WTC11 (cell line): ENCODE data around the gene VDAC1. TPM values are rescaled to one million over a fixed set of nuclear protein-coding genes. Genes with fewer than 3 reads are reported as not detected.

Experiments used
- ATAC-seq: fragments of 200-7000 bp; cut with Tn5 transposase; 2 replicates; pipeline ENCODE4 v1.10.0; 2021; ENCODE audit warnings: mild to moderate bottlenecking, moderate library complexity
- CTCF ChIA-PET: fragments of 300-600 bp; sonication (Branson Sonifier 250); formaldehyde crosslinking; loops from one replicate; lab custom pipeline; 2021; ENCODE audit warnings: antibody characterized with exemption; lab: Charles Lee
- POLR2A ChIA-PET: fragments of 350-600 bp; sonication (Branson Sonifier 250); formaldehyde crosslinking; loops from one replicate; lab custom pipeline; 2021; ENCODE audit warnings: antibody characterized with exemption; lab: Charles Lee
- DNase-seq: peaks from one replicate; pipeline ENCODE4 v3.0.0; 2021; ENCODE audit warnings: low spot score
- H3K27ac Mint-ChIP-seq: 2 replicates; pipeline ENCODE4 v1.8.0; 2021; ENCODE audit warnings: mixed read lengths
- H3K27me3 Mint-ChIP-seq: 2 replicates; pipeline ENCODE4 v1.8.0; 2021; ENCODE audit warnings: low read depth, mild to moderate bottlenecking, moderate library complexity, mixed read lengths
- H3K36me3 Mint-ChIP-seq: 2 replicates; pipeline ENCODE4 v1.8.0; 2021; ENCODE audit warnings: mixed read lengths
- H3K4me1 Mint-ChIP-seq: 2 replicates; pipeline ENCODE4 v1.8.0; 2022; ENCODE audit warnings: mixed read lengths
- H3K4me3 Mint-ChIP-seq: 2 replicates; pipeline ENCODE4 v1.8.0; 2021; ENCODE audit warnings: mild to moderate bottlenecking, moderate library complexity, mixed read lengths
- H3K9me3 Mint-ChIP-seq: 2 replicates; pipeline ENCODE4 v1.8.0; 2021; ENCODE audit warnings: mixed read lengths
- ELF4 ChIP-seq: sonication (generic); formaldehyde crosslinking; IDR thresholded peaks from 2 replicates; pipeline ENCODE4 v1.8.1; 2022; ENCODE audit warnings: low read depth, mild to moderate bottlenecking, moderate library complexity, missing genetic modification reagents
- FOXP1 ChIP-seq: sonication (generic); formaldehyde crosslinking; IDR thresholded peaks from 2 replicates; pipeline ENCODE4 v1.8.0; 2022; ENCODE audit warnings: missing genetic modification reagents, mild to moderate bottlenecking, moderate library complexity, borderline replicate concordance
- GABPB1 ChIP-seq: sonication (generic); formaldehyde crosslinking; IDR thresholded peaks from 2 replicates; pipeline ENCODE4 v1.8.1; 2023; ENCODE audit warnings: mild to moderate bottlenecking, missing genetic modification reagents
- HMGA2 ChIP-seq: fragments of 250-450 bp; sonication (Bioruptor Pico); IDR thresholded peaks from 2 replicates; pipeline ENCODE4 v1.4.0; 2021; ENCODE audit warnings: mild to moderate bottlenecking, moderate library complexity
- IRF2 ChIP-seq: sonication (generic); formaldehyde crosslinking; IDR thresholded peaks from 2 replicates; pipeline ENCODE4 v1.8.0; 2022; ENCODE audit warnings: low read depth, missing genetic modification reagents, borderline replicate concordance
- KAT7 ChIP-seq: sonication (generic); formaldehyde crosslinking; IDR thresholded peaks from 2 replicates; pipeline ENCODE4 v1.8.1; 2023; ENCODE audit warnings: missing genetic modification reagents, mild to moderate bottlenecking, borderline replicate concordance
- MAX ChIP-seq: sonication (generic); formaldehyde crosslinking; IDR thresholded peaks from 2 replicates; pipeline ENCODE4 v1.8.0; 2022; ENCODE audit warnings: mild to moderate bottlenecking, missing genetic modification reagents
- MLX ChIP-seq: sonication (generic); formaldehyde crosslinking; IDR thresholded peaks from 2 replicates; pipeline ENCODE4 v1.8.1; 2023; ENCODE audit warnings: mild to moderate bottlenecking, missing genetic modification reagents, moderate library complexity
- NR3C1 ChIP-seq: sonication (generic); formaldehyde crosslinking; conservative IDR thresholded peaks from 2 replicates; pipeline ENCODE4 v1.8.1; 2023; ENCODE audit warnings: low read depth, mild to moderate bottlenecking, missing genetic modification reagents
- SMAD4 ChIP-seq: sonication (generic); formaldehyde crosslinking; IDR thresholded peaks from 2 replicates; pipeline ENCODE4 v1.8.0; 2022; ENCODE audit warnings: mild to moderate bottlenecking, missing genetic modification reagents
- STAT6 ChIP-seq: sonication (generic); formaldehyde crosslinking; conservative IDR thresholded peaks from 2 replicates; pipeline ENCODE4 v1.8.1; 2023; ENCODE audit warnings: mild to moderate bottlenecking, low read depth, missing genetic modification reagents, moderate library complexity
- total RNA-seq: library from RNA; stranded (reverse); gene quantifications from 3 replicates; pipeline ENCODE4 v1.2.3, GENCODE V29; 2021
- TF ChIP-seq, protein P1 (sequence below): sonication (generic); formaldehyde crosslinking; IDR thresholded peaks from 2 replicates; pipeline ENCODE4 v1.8.0; 2023; ENCODE audit warnings: missing genetic modification reagents, mild to moderate bottlenecking, borderline replicate concordance
- TF ChIP-seq, protein P2 (sequence below): sonication (generic); formaldehyde crosslinking; IDR thresholded peaks from 2 replicates; pipeline ENCODE4 v1.8.1; 2023; ENCODE audit warnings: mild to moderate bottlenecking, missing genetic modification reagents, borderline replicate concordance

VDAC1 gene
- total RNA-seq, 1 experiment from 2014 or later: 274 TPM

GRCh38 chr5:133995883-133996563 lies 8.8 kb downstream of the VDAC1 start (continued):
- no peak for TF ChIP-seq STAT6 (CRISPR knock-in tag)
- TF ChIP-seq, protein P1, sequence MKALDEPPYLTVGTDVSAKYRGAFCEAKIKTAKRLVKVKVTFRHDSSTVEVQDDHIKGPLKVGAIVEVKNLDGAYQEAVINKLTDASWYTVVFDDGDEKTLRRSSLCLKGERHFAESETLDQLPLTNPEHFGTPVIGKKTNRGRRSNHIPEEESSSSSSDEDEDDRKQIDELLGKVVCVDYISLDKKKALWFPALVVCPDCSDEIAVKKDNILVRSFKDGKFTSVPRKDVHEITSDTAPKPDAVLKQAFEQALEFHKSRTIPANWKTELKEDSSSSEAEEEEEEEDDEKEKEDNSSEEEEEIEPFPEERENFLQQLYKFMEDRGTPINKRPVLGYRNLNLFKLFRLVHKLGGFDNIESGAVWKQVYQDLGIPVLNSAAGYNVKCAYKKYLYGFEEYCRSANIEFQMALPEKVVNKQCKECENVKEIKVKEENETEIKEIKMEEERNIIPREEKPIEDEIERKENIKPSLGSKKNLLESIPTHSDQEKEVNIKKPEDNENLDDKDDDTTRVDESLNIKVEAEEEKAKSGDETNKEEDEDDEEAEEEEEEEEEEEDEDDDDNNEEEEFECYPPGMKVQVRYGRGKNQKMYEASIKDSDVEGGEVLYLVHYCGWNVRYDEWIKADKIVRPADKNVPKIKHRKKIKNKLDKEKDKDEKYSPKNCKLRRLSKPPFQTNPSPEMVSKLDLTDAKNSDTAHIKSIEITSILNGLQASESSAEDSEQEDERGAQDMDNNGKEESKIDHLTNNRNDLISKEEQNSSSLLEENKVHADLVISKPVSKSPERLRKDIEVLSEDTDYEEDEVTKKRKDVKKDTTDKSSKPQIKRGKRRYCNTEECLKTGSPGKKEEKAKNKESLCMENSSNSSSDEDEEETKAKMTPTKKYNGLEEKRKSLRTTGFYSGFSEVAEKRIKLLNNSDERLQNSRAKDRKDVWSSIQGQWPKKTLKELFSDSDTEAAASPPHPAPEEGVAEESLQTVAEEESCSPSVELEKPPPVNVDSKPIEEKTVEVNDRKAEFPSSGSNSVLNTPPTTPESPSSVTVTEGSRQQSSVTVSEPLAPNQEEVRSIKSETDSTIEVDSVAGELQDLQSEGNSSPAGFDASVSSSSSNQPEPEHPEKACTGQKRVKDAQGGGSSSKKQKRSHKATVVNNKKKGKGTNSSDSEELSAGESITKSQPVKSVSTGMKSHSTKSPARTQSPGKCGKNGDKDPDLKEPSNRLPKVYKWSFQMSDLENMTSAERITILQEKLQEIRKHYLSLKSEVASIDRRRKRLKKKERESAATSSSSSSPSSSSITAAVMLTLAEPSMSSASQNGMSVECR (CRISPR knock-in tag): no peak

DNA sequence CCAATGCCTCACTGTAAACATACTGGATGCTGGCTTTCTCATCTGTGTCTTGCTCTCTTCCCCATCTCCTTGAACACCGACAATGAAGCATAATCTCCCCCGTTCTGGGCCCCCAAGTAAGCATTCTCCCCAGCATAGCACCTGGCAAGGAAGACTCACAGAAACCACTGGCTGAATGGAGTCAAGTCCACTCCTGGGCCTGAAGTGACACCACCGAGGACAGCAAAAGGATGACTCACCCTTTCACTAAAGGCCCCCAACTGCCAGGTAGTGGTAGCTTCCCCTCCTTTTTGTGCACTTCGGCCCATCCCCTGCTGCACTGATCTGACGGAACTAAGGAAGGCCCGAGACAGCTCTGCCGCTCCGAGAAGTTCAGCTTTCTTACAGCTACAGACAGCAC lies 9.4 kb downstream of the VDAC1 start:
- ChIA-PET CTCF (interaction anchor here (1.0 to 5.1 kb wide), 5 partner anchors 17 to 294 kb away, joined by 3 to 43 read pairs (median 29); no protein-coding TSS in a partner anchor), POLR2A (no interaction called here)
- TF ChIP-seq HMGA2 (no peak), KAT7 (no peak), SMAD4 (CRISPR knock-in tag) (no peak), IRF2 (CRISPR knock-in tag) (no peak), MAX (CRISPR knock-in tag) (no peak), ELF4 (CRISPR knock-in tag) (no peak), GABPB1 (0 out of 2 replicates have a peak, but pooled peaks have one; percentile 9)
- TF ChIP-seq, protein P2, sequence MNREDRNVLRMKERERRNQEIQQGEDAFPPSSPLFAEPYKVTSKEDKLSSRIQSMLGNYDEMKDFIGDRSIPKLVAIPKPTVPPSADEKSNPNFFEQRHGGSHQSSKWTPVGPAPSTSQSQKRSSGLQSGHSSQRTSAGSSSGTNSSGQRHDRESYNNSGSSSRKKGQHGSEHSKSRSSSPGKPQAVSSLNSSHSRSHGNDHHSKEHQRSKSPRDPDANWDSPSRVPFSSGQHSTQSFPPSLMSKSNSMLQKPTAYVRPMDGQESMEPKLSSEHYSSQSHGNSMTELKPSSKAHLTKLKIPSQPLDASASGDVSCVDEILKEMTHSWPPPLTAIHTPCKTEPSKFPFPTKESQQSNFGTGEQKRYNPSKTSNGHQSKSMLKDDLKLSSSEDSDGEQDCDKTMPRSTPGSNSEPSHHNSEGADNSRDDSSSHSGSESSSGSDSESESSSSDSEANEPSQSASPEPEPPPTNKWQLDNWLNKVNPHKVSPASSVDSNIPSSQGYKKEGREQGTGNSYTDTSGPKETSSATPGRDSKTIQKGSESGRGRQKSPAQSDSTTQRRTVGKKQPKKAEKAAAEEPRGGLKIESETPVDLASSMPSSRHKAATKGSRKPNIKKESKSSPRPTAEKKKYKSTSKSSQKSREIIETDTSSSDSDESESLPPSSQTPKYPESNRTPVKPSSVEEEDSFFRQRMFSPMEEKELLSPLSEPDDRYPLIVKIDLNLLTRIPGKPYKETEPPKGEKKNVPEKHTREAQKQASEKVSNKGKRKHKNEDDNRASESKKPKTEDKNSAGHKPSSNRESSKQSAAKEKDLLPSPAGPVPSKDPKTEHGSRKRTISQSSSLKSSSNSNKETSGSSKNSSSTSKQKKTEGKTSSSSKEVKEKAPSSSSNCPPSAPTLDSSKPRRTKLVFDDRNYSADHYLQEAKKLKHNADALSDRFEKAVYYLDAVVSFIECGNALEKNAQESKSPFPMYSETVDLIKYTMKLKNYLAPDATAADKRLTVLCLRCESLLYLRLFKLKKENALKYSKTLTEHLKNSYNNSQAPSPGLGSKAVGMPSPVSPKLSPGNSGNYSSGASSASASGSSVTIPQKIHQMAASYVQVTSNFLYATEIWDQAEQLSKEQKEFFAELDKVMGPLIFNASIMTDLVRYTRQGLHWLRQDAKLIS (CRISPR knock-in tag): no peak
- H3K4me3 Mint-ChIP-seq: no peak overlapping the region
- H3K9me3 Mint-ChIP-seq: no peaks in the 10 kb centered on the region
- H3K36me3 Mint-ChIP-seq: peaks cover 13% of the 10 kb centered on the region
- H3K27me3 Mint-ChIP-seq: no peaks in the 10 kb centered on the region
- no peak for DNase-seq
- ATAC-seq: no peak
- H3K4me1 Mint-ChIP-seq: peaks cover 45% of the 10 kb centered on the region
- no peak overlapping the region for H3K27ac Mint-ChIP-seq

DNA sequence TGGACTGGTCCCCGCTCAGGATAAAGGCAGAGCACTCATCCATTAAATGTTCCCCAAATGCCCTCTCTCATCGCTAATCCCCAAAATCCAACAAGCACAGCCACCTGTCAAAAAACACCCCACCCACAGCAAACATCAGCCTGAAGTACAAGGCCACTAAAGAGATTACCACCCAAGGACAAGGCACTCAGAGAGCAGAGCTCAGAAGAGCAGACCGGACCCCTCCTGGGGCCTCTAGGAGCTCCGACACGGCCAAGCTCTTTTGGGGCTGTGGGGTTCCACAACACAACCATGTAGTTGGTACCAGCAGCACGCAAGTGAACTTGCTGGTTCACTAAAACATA lies 9.8 kb downstream of the VDAC1 start:
- ChIA-PET POLR2A (no interaction called here), CTCF (interaction anchor here (1.0 to 5.1 kb wide), 4 partner anchors 16 to 295 kb away, joined by 3 to 43 read pairs (median 35); no protein-coding TSS in a partner anchor)

More for the DNA sequence above, 9.8 kb downstream of the VDAC1 start:
- Mint-ChIP-seq H3K4me1 (peaks cover 41% of the 10 kb centered on the region), H3K36me3 (peaks cover 16% of the 10 kb centered on the region), H3K4me3 (no peak overlapping the region), H3K27me3 (no peaks in the 10 kb centered on the region), H3K9me3 (no peaks in the 10 kb centered on the region), H3K27ac (peak overlapping the region; percentile 83)
- DNase-seq (no peak), ATAC-seq (no peak)
- TF ChIP-seq NR3C1 (CRISPR knock-in tag): no peak
- no peak for TF ChIP-seq MLX (CRISPR knock-in tag)
- no peak for TF ChIP-seq IRF2 (CRISPR knock-in tag)
- TF ChIP-seq FOXP1 (CRISPR knock-in tag): no peak
- no peak for TF ChIP-seq SMAD4 (CRISPR knock-in tag)
